ENCODE data around the gene KLC4.
"Not testable (repeated sequence)": the region's sequence is repeated elsewhere in the genome, so short reads cannot be mapped to it uniquely, and the experiment has no call there.

KLC4 gene

GRCh38 chr6:43070028-43070632 is 10.7 kb downstream of the KLC4 start:
- DNase-seq (ENCODE audit: low read depth): no peak

DNA sequence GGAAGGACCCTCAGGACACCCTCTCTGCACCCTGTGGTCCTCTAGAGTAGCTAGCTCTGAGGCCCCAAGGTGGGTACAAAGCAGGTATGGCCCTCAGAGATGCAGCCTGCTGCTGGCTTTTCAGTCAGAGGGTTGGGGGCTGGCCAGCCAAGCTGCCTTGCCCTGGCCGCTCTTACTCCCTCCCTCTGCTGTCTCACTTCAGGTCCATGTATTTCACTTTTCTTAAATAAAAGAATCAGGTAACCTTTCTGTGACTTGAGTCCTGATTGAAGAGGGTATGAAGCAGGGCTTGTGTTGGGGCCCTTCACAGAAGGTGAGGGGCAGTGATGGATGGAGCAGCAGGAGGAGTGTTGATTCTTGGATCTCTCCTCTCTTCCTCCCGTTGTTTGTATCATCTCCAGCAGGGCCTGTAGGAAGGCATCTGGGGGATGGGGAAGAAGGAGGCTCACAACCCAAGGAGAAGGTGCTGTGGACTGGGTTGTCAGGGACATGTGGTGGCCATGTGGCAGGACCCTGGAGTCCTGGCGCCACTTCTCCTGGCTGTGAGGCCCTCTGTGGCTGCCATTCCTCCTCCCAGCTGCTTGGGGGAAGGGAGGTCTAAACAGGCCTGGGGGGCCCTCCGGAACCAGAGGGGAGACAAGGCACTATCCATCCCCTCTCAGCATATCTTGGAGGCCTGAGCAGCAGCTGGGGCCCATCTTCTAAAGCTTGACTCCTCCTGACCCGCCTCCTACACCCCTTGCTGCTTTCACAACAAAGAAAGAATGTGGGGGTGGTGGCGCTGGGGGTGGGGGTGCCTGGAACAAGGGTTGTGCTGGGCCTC is 15.6 kb downstream of the KLC4 start:
- DNase-seq (ENCODE audit: low read depth): no peak

- DNase-seq (ENCODE audit: low read depth): no peak
Observed at GRCh38 chr6:43075670-43076463, 16.4 kb downstream of the KLC4 start, which contains the start of gene PTK7. Gene PTK7 (plus strand): TSS chr6:43076314. CDS start chr6:43076489, 175 bp downstream.

DNA sequence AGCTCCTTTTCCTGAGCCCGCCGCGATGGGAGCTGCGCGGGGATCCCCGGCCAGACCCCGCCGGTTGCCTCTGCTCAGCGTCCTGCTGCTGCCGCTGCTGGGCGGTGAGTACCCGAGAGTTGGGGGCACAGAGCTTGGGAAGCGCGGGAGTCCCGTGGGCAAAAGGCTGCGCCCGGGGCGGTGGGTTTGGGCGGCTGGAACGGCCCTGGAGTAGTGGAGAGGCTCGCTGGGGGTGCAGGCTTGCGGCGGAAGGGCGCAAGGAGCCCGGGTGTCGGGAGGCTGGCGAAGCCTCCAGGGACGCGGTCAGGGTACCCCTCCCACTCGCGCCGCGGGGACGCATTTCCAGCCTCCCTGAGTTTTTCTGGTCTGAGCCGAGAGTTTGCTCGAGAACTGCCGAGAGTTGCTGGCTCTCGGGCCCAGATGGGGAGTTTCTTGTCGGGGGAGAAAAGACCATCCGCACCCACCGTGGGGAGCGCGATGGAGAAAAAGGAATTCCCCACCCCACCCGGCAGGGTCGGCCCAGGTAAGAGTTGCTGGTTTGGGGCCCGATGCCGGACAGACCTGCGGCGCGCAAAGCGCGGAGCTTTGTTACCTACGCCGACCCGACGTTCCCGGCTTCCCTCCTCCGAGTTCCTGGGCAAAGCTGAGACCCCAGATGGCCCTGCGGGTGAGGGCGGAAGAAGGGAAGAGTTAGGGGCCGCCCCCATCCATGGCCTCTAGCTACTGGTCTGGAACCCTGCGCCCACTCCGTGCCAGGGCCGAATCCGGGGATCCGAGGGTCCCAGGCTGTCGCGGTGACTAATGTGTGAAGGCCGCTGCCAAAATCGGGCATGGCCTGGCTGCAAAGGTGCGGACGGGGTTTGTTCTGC is 17.3 kb downstream of the KLC4 start:
- no peak for DNase-seq (ENCODE audit: low read depth)

- DNase-seq (ENCODE audit: low read depth): no peak
Observed at GRCh38 chr6:43077333-43077809, 17.9 kb downstream of the KLC4 start.

GRCh38 chr6:43077981-43078511 is 18.6 kb downstream of the KLC4 start:
- DNase-seq (ENCODE audit: low read depth): no peak

- DNase-seq (ENCODE audit: low read depth): no peak
Observed at GRCh38 chr6:43078691-43079090, 19.3 kb downstream of the KLC4 start.

- no peak for DNase-seq (ENCODE audit: low read depth)
Observed at GRCh38 chr6:43081043-43081442, 21.6 kb downstream of the KLC4 start.

- DNase-seq (ENCODE audit: low read depth): not testable (repeated sequence)
Observed at GRCh38 chr6:43081922-43082321, 22.5 kb downstream of the KLC4 start.

GRCh38 chr6:43082806-43083655 is 23.6 kb downstream of the KLC4 start:
- no peak for DNase-seq (ENCODE audit: low read depth)

DNA sequence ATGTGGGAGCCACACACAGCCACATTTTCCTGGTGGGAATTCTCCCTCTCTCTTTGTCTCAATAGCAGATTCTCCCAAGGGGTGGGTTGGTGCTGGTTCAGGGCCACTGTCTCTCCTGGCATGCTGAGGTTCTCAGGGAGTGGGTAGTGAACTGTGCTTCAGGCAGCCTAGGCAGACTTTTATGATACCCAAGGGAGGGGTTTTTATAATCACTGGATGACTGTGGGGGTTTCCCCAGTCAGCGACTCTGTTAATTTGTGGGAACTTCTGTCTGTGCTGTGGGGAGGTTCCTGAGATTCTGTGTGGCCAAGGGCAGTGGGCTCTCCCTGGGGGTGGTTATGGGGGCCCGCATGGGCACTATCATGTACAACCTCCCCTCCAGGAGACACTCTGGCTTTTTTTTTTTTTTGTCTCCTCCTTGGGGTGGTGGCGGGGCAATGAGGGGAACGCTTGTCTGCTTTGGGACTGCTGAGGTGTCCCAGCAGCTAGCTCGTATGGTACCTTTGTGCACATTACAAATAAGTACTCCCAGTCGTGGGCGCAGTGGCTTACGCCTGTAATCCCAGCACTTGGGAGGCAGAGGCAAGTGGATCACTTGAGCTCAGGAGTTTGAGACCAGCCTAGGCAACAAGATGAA is 26.7 kb downstream of the KLC4 start:
- DNase-seq (ENCODE audit: low read depth): no peak

- DNase-seq (ENCODE audit: low read depth): no peak
Observed at GRCh38 chr6:43088654-43089056, 29.2 kb downstream of the KLC4 start.

- no peak for DNase-seq (ENCODE audit: low read depth)
Observed at GRCh38 chr6:43089467-43089866, 30.0 kb downstream of the KLC4 start.

GRCh38 chr6:43089874-43090558 is 30.6 kb downstream of the KLC4 start:
- DNase-seq (ENCODE audit: low read depth): no peak

GRCh38 chr6:43090559-43090956 is 31.1 kb downstream of the KLC4 start:
- no peak for DNase-seq (ENCODE audit: low read depth)

- no peak for DNase-seq (ENCODE audit: low read depth)
Observed at GRCh38 chr6:43091020-43091419, 31.6 kb downstream of the KLC4 start.

- no peak for DNase-seq (ENCODE audit: low read depth)
Observed at GRCh38 chr6:43091436-43091991, 32.1 kb downstream of the KLC4 start.

GRCh38 chr6:43092635-43093034 is 33.2 kb downstream of the KLC4 start:
- DNase-seq (ENCODE audit: low read depth): no peak
